GM06990 (cell line): ENCODE data around the gene PHYHD1.

Experiments used
- DNase-seq: peaks from one replicate; pipeline ENCODE4 v3.0.0-alpha.2; 2011; ENCODE audit not compliant: insufficient read length; ENCODE audit errors: extremely low read depth
- H3K27me3 ChIP-seq: replicated peaks from 2 replicates; pipeline ENCODE4 v1.6.0; 2011; ENCODE audit warnings: low read length; ENCODE audit not compliant: control insufficient read depth, insufficient read depth
- H3K36me3 ChIP-seq: 2 replicates; pipeline ENCODE4 v1.5.1; 2011; ENCODE audit warnings: low read length; ENCODE audit not compliant: control insufficient read depth, insufficient read depth
- H3K4me3 ChIP-seq: replicated peaks from 2 replicates; pipeline ENCODE4 v1.5.1; 2011; ENCODE audit warnings: low read depth, mild to moderate bottlenecking, control low read depth, low read length
- TF ChIP-seq, protein P1 (sequence below): IDR thresholded peaks from 2 replicates; pipeline ENCODE4 v1.5.1; 2011; ENCODE audit warnings: low read length, control low read depth, mild to moderate bottlenecking, inconsistent platforms; ENCODE audit not compliant: insufficient read depth, poor library complexity, severe bottlenecking

The PHYHD1 gene

DNA sequence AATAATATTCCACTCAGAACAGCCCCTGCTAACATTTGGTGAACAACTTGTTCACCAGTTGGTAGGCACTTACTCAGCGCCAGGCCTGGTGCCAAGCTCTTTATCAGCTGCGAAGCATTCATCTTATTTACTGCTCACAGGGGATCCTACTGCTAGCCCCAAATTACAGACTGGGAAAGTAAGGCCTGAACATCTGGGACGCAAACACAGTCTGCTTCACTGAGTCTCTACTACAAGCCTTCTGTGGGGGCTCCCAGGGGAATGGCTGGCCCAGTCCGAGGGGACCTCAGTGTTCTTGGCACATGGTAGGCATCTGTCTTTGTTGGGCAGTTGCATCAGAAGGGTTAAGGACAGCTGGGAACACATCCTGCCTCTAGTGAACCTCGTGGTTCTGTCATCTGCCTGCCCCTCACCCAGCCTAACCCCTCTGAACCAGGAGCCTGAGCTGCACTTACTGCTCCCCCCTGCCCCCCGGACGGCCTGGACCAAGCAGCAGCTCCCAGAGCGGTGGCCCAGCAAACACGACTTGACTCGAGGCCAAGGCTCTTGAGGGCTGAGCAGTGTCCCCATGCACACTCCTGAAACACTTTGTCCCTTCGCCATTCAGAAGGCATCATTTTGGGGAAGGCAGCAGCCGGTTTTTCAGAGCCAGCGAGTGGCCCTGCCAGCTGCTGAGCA, at the start of gene PHYHD1:
Gene PHYHD1 (plus strand): TSS at position 602 of the 678 bp plus-strand sequence. CDS start 1,342 bp downstream, outside the sequence.
- TF ChIP-seq, protein P1, sequence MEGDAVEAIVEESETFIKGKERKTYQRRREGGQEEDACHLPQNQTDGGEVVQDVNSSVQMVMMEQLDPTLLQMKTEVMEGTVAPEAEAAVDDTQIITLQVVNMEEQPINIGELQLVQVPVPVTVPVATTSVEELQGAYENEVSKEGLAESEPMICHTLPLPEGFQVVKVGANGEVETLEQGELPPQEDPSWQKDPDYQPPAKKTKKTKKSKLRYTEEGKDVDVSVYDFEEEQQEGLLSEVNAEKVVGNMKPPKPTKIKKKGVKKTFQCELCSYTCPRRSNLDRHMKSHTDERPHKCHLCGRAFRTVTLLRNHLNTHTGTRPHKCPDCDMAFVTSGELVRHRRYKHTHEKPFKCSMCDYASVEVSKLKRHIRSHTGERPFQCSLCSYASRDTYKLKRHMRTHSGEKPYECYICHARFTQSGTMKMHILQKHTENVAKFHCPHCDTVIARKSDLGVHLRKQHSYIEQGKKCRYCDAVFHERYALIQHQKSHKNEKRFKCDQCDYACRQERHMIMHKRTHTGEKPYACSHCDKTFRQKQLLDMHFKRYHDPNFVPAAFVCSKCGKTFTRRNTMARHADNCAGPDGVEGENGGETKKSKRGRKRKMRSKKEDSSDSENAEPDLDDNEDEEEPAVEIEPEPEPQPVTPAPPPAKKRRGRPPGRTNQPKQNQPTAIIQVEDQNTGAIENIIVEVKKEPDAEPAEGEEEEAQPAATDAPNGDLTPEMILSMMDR: no peak
- Histone ChIP-seq H3K27me3 (no peaks in the 10 kb centered on the region), H3K36me3 (peaks cover 6% of the 10 kb centered on the region), H3K4me3 (no peak within 1 kb of the TSS; the same call in 1 of the 2 replicates)
- no peak for DNase-seq

DNA sequence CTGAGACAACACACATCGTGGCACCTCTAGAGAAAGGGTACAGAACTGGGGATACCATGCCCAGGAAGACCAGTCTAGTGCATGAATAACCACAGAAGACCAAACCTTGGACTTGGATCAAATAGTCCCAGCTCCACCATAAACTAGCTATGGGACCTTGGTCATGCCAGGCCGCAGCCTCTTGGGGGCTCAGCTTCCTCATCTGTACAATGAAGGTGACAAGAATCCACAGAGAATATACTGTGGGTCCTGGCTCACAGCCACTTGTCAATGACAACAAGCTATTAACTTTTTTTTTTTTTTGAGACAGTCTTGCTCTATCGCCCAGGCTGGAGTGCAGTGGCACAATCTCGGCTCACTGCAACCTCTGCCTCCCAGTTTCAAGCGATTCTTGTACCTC, 42.9 kb upstream of the PHYHD1 start:
- no peaks in the 10 kb centered on the region for H3K36me3 ChIP-seq
- DNase-seq: no peak
- no peaks in the 10 kb centered on the region for H3K27me3 ChIP-seq
- TF ChIP-seq, protein P1: no peak
- no peak overlapping the region for H3K4me3 ChIP-seq

GRCh38 chr9:128881884-128882676, 38.7 kb upstream of the PHYHD1 start, which contains the start of the genes KYAT1 and LRRC8A:
KYAT1 (minus strand) TSS chr9:128881950; CDS start chr9:128845405, 36,545 bp downstream.
LRRC8A (plus strand) TSS chr9:128882133; CDS start chr9:128907165, 25,032 bp downstream.
- DNase-seq: peak; percentile 99
- peaks cover 2% of the 10 kb centered on the region for H3K36me3 ChIP-seq
- H3K4me3 ChIP-seq: peak within 1 kb of the TSS; percentile 93
- H3K27me3 ChIP-seq: no peaks in the 10 kb centered on the region
- TF ChIP-seq, protein P1: peak; percentile 15

GRCh38 chr9:128882677-128883603, 37.8 kb upstream of the PHYHD1 start:
- peaks cover 2% of the 10 kb centered on the region for H3K36me3 ChIP-seq
- TF ChIP-seq, protein P1: no peak
- H3K27me3 ChIP-seq: no peaks in the 10 kb centered on the region
- DNase-seq: peak; percentile 25
- peak overlapping the region; percentile 93 for H3K4me3 ChIP-seq

DNA sequence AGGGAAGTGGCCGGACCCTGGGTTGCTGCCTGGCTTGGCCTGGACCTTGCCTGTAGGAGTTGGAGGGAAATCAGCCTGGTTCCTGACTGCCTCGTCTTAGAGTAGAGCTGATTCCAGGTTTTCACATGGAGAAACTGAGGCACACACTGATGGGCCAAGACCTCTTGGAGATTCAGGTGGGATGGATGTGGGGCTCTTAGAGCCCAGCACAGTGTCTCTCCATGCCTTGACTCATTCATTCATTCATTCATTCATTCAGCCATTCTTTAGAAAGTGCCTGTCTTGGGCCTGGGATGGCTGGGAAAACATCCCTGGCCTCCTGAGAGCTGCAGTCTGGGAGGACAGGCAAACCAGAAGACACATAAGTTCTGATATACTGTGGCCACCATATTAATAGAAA, 36.6 kb upstream of the PHYHD1 start:
- no peak for DNase-seq
- TF ChIP-seq, protein P1: no peak
- Histone ChIP-seq H3K4me3 (no peak overlapping the region), H3K27me3 (no peaks in the 10 kb centered on the region), H3K36me3 (peaks cover 6% of the 10 kb centered on the region)
